ENCODE measurements around the gene CYP4F8. TPM values are rescaled to one million over a fixed set of nuclear protein-coding genes. Genes with fewer than 3 reads are reported as not detected.
"Not testable (repeated sequence)": the region's sequence is repeated elsewhere in the genome, so short reads cannot be mapped to it uniquely, and the experiment has no call there.

CYP4F8 gene
- total RNA-seq, 1 experiment from 2014 or later = not detected

- Histone ChIP-seq H3K4me3 (ENCODE audit: low read depth in 2 of 2, low read length in 2 of 2) (no peak overlapping the region), H3K36me3 (ENCODE audit: control insufficient read depth, insufficient read depth, low read length) (no peaks in the 10 kb centered on the region), H3K9me3 (ENCODE audit: control insufficient read depth, insufficient read depth, low read depth, low read length) (no peaks in the 10 kb centered on the region), H3K27ac (ENCODE audit: low read length) (no peak overlapping the region), H3K27me3 (ENCODE audit: control insufficient read depth, insufficient read depth, low read length) (no peaks in the 10 kb centered on the region), H3K4me1 (ENCODE audit: control insufficient read depth, insufficient read depth, low read length) (no peaks in the 10 kb centered on the region)
- ATAC-seq = no peak
- DNase-seq (ENCODE audit: low read depth, low spot score) = no peak
- intact Hi-C loops (cut with micrococcal nuclease; ENCODE audit: unreplicated experiment) (no loop called here), in situ Hi-C loops (cut with HindIII; ENCODE audit: low pct_unique_long_range_greater_than_20kb, low sequenced_read_pairs) (no loop called here)
- ChIA-PET POLR2A (no interaction called here), CTCF (no interaction called here)
- TF ChIP-seq REST (IDR thresholded peaks at IDR 0.05; ENCODE audit: insufficient read depth in 1 of 2, low read depth in 2 of 2, low read length in 1 of 2) (no peak), POLR2AphosphoS5 (IDR thresholded peaks at IDR 0.05; ENCODE audit: low read depth, low read length) (no peak), SIN3A (IDR thresholded peaks at IDR 0.05; ENCODE audit: borderline replicate concordance, insufficient read depth, low read depth, low read length) (no peak), CTCF (IDR thresholded peaks at IDR 0.05) (no peak), TCF7L2 (IDR thresholded peaks at IDR 0.05; ENCODE audit: low read depth, low read length) (no peak)
- BruUV-seq (replicated peaks) = no TSS peak
Measured at GRCh38 chr19:15679089-15679488, 64.1 kb downstream of the CYP4F8 start.

GRCh38 chr19:15679865-15680264 lies 64.8 kb downstream of the CYP4F8 start:
- in situ Hi-C loops (cut with HindIII; ENCODE audit: low pct_unique_long_range_greater_than_20kb, low sequenced_read_pairs); CTCF ChIA-PET; H3K4me1 ChIP-seq (ENCODE audit: control insufficient read depth, insufficient read depth, low read length); H3K27me3 ChIP-seq (ENCODE audit: control insufficient read depth, insufficient read depth, low read length); H3K9me3 ChIP-seq (ENCODE audit: control insufficient read depth, insufficient read depth, low read depth, low read length); POLR2A ChIA-PET; H3K4me3 ChIP-seq (ENCODE audit: low read depth in 2 of 2, low read length in 2 of 2); ATAC-seq; intact Hi-C loops (cut with micrococcal nuclease; ENCODE audit: unreplicated experiment); BruUV-seq (replicated peaks); H3K27ac ChIP-seq (ENCODE audit: low read length); DNase-seq (ENCODE audit: low read depth, low spot score); H3K36me3 ChIP-seq (ENCODE audit: control insufficient read depth, insufficient read depth, low read length): not testable (repeated sequence)

Other genes with a start within 250 kb of the CYP4F8 start
- gene AKAP8, start 235.4 kb upstream of the CYP4F8 start, total RNA-seq (2021; ENCODE audit: unreplicated experiment) = 50.8 TPM
- 65.5 TPM for gene AKAP8L, start 196.2 kb upstream of the CYP4F8 start, total RNA-seq (2021; ENCODE audit: unreplicated experiment)
- gene WIZ, start 165.3 kb upstream of the CYP4F8 start, total RNA-seq (2021; ENCODE audit: unreplicated experiment) = 41.9 TPM
- 0.10 TPM for gene RASAL3, start 150.7 kb upstream of the CYP4F8 start, total RNA-seq (2021; ENCODE audit: unreplicated experiment)
- not detected for gene PGLYRP2, start 135.7 kb upstream of the CYP4F8 start, total RNA-seq (2021; ENCODE audit: unreplicated experiment)
- 0.21 TPM for gene CYP4F22, start 106.7 kb upstream of the CYP4F8 start, total RNA-seq (2021; ENCODE audit: unreplicated experiment)
- gene CYP4F3, start 25.7 kb downstream of the CYP4F8 start, total RNA-seq (2021; ENCODE audit: unreplicated experiment) = 0.10 TPM
- gene CYP4F12, start 57.9 kb downstream of the CYP4F8 start, total RNA-seq (2021; ENCODE audit: unreplicated experiment) = 1.7 TPM
- gene OR10H2, start 112.8 kb downstream of the CYP4F8 start, total RNA-seq (2021; ENCODE audit: unreplicated experiment) = not detected
- not detected for gene OR10H3, start 122.8 kb downstream of the CYP4F8 start, total RNA-seq (2021; ENCODE audit: unreplicated experiment)
- not detected for gene OR10H5, start 172.4 kb downstream of the CYP4F8 start, total RNA-seq (2021; ENCODE audit: unreplicated experiment)
- not detected for gene OR10H1, start 200.4 kb downstream of the CYP4F8 start, total RNA-seq (2021; ENCODE audit: unreplicated experiment)